GM10847 (cell line): ENCODE results near the gene ADAMTS14.

Experiments used
- POLR2A ChIP-seq: IDR thresholded peaks from 2 replicates; pipeline ENCODE4 v1.6.1; 2011; ENCODE audit not compliant: insufficient read length; ENCODE audit errors: extremely low read depth

Gene ADAMTS14

GRCh38 chr10:70786799-70787415 lies 114.6 kb downstream of the ADAMTS14 start:
- TF ChIP-seq POLR2A, result no peak

GRCh38 chr10:70791386-70792039 lies 119.2 kb downstream of the ADAMTS14 start:
- no peak for TF ChIP-seq POLR2A

- no peak for TF ChIP-seq POLR2A
Observed at GRCh38 chr10:70795613-70796012, 123.3 kb downstream of the ADAMTS14 start.

GRCh38 chr10:70797840-70798239 lies 125.5 kb downstream of the ADAMTS14 start:
- no peak for TF ChIP-seq POLR2A

GRCh38 chr10:70799124-70799523 lies 126.8 kb downstream of the ADAMTS14 start:
- no peak for TF ChIP-seq POLR2A

DNA sequence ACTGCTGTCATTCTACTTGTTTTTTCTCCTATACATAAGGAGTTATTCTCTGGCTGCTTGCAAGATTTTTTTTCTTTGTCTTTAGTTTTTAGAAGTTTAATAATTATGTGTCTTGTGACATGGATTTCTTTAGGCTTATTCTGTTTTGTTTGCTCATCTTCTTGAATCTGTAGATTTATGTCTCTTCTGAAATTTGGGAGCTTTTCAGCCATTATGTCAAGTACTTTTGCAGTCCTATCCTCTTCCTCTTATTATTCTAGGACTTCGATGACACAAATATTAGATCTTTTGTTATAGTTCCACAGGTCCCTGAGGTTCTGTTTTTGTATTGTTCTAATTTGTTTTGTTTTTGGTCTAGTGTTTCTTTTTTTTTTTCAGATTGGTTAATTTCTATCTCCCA lies 129.5 kb downstream of the ADAMTS14 start:
- no peak for TF ChIP-seq POLR2A

GRCh38 chr10:70803775-70804420 lies 131.6 kb downstream of the ADAMTS14 start:
- no peak for TF ChIP-seq POLR2A

- TF ChIP-seq POLR2A, result no peak
Observed at GRCh38 chr10:70804421-70804808, 132.1 kb downstream of the ADAMTS14 start.

DNA sequence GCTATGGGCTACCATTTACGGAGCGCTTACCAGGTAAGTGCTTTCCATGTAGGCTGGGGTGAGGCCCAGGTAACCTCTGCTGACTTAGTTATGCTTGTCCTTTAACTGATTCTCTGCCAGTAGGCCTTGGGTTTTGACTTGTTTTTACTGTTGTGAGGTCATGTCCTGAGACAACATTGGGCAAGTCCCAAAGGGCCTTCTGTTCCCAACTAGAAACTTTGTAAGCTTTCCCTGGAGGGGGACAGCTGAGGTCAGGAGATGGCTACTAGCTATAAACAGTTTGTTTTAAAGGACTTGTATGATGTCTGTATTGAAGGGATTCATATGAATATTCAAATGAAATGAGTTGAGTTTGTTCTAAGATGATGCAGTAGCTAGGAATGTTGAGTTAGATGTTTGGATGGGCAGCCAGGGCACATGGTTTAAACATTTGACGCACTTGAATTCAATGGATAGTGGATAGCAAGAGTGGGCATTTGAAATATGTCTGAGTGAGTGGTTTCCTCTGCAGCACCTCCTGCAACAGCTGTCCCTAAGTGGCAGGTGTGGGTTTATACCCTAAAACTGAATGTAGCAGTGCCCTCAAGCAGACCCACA lies 133.4 kb downstream of the ADAMTS14 start:
- no peak for TF ChIP-seq POLR2A

- no peak for TF ChIP-seq POLR2A
Observed at GRCh38 chr10:70806841-70807240, 134.5 kb downstream of the ADAMTS14 start.

GRCh38 chr10:70807556-70807955 lies 135.2 kb downstream of the ADAMTS14 start:
- TF ChIP-seq POLR2A, result no peak

DNA sequence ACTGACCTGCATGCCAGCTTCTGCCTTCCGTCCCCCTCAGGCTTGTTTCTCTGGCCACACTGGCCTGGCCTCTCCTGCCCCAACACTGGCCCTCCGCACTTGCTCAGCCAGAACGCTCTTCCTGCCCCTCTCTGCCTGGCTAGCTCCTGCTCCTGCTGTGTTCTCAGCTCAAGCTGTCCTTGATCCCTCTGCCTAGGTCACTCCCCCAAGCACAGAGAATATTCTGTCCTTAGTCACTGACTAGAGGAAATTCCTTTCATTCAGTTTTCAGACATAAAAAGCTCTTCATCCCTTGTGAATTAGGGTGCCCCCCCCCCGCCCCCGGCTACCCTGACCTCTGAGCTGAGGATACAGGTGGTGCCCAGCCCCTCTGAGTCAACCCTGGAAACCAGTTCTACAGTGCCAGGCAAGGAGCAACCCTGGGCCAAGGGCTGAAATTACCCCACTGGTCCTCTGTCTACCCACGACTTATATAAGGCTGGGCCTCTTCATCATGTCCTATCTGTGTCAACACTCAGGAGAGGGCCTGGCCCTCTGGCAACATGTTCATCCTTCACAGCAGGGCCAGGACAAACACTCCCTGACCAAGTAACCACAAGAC lies 136.8 kb downstream of the ADAMTS14 start:
- no peak for TF ChIP-seq POLR2A

DNA sequence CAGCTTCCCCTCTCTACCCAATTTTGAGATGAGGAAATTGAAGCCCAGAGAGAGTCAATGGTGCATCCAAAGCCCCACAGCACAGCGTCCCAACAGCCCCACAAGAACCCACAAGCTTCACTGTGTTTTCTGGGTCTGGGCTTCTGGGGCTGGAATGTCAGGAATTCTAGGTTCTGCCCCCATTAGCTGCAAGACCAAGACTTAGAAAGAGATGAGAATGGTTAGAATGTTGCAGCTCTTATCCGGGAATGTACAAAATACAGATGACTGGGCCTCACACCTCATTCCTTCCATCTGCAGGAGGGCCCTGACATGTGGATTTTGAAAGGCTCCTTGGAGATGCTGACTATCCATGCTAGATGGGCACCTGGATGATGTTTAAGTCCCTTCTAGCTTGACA lies 137.4 kb downstream of the ADAMTS14 start:
- TF ChIP-seq POLR2A, result no peak

GRCh38 chr10:70810967-70811366 lies 138.7 kb downstream of the ADAMTS14 start:
- TF ChIP-seq POLR2A, result no peak

- no peak for TF ChIP-seq POLR2A
Observed at GRCh38 chr10:70811881-70812280, 139.6 kb downstream of the ADAMTS14 start.
